H1 (cell line): ENCODE results near the gene PLEKHH2. TPM values are rescaled to one million over a fixed set of nuclear protein-coding genes. Genes with fewer than 3 reads are reported as not detected.
A peak's percentile ranks its signal among the peaks of the same experiment; 100 is the strongest.

ENCODE experiments used
- ATF3 ChIP-seq: IDR thresholded peaks from 2 replicates; pipeline ENCODE4 v1.6.1; 2011; ENCODE audit warnings: low read depth, mild to moderate bottlenecking, low read length; ENCODE audit not compliant: insufficient read depth
- CBX5 ChIP-seq: fragments of 300-800, 300-1000 bp; sonication (generic); IDR thresholded peaks from 2 replicates; pipeline ENCODE4 v1.7.1; 2016; ENCODE audit warnings: antibody characterized with exemption, low read length, low read depth
- CBX8 ChIP-seq: fragments of 300-800, 300-1000 bp; sonication (generic); IDR thresholded peaks from 2 replicates; pipeline ENCODE4 v1.7.1; 2016; ENCODE audit warnings: low read depth, low read length, borderline replicate concordance
- EGR1 ChIP-seq: IDR thresholded peaks from 2 replicates; pipeline ENCODE4 v1.6.1; 2011; ENCODE audit warnings: low read depth, low read length, borderline replicate concordance
- EZH2 ChIP-seq: fragments of 200-600 bp; sonication (generic); IDR thresholded peaks from 2 replicates; pipeline ENCODE4 v1.7.1; 2012; ENCODE audit warnings: low read depth, mild to moderate bottlenecking, moderate library complexity, low read length, inconsistent platforms; ENCODE audit not compliant: severe bottlenecking
- FOSL1 ChIP-seq: IDR thresholded peaks from 2 replicates; pipeline ENCODE4 v1.6.1; 2011; ENCODE audit warnings: mild to moderate bottlenecking, low read depth, low read length, moderate library complexity; ENCODE audit not compliant: insufficient read depth
- GTF2F1 ChIP-seq: IDR thresholded peaks from 2 replicates; pipeline ENCODE4 v1.6.1; 2012; ENCODE audit warnings: low read depth, low read length, improper control_type of control experiment, borderline replicate concordance
- HDAC2 ChIP-seq, 2 experiments: fragments of 300-600 bp in 1 of 2; sonication (generic) in 1 of 2; IDR thresholded peaks; 2 replicates each; pipeline ENCODE4 v1.6.1; 2011 to 2012; ENCODE audit warnings: low read depth in 2 of 2, low read length in 2 of 2, mild to moderate bottlenecking in 2 of 2, moderate library complexity in 2 of 2, borderline replicate concordance in 1 of 2, inconsistent platforms in 1 of 2
- HDAC6 ChIP-seq: IDR thresholded peaks from one replicate; pipeline ENCODE4 v1.7.1; 2012; ENCODE audit warnings: low read depth, mild to moderate bottlenecking, inconsistent platforms, low read length, moderate library complexity
- JUN ChIP-seq: IDR thresholded peaks from 2 replicates; pipeline ENCODE4 v1.6.1; 2011; ENCODE audit warnings: low read depth, mild to moderate bottlenecking, improper control_type of control experiment, low read length
- MAX ChIP-seq: IDR thresholded peaks from 2 replicates; pipeline ENCODE4 v1.6.1; 2012; ENCODE audit warnings: inconsistent platforms
- PHF8 ChIP-seq: fragments of 200-600 bp; sonication (generic); conservative IDR thresholded peaks from 2 replicates; pipeline ENCODE4 v1.7.1; 2012; ENCODE audit warnings: low read depth, mild to moderate bottlenecking, inconsistent platforms, low read length, moderate library complexity
- POLR2AphosphoS5 ChIP-seq: IDR thresholded peaks from 2 replicates; pipeline ENCODE4 v1.6.1; 2011; ENCODE audit warnings: low read depth, low read length
- SIRT6 ChIP-seq: IDR thresholded peaks from one replicate; pipeline ENCODE4 v1.7.1; 2012; ENCODE audit warnings: low read length, inconsistent platforms
- SIX5 ChIP-seq: IDR thresholded peaks from 2 replicates; pipeline ENCODE4 v1.6.1; 2011; ENCODE audit warnings: mild to moderate bottlenecking, low read depth, low read length
- SP4 ChIP-seq: IDR thresholded peaks from 2 replicates; pipeline ENCODE4 v1.6.1; 2012; ENCODE audit warnings: low read length, inconsistent platforms
- SRF ChIP-seq: IDR thresholded peaks from 2 replicates; pipeline ENCODE4 v1.6.1; 2011; ENCODE audit warnings: mild to moderate bottlenecking, low read depth, low read length, moderate library complexity
- TAF7 ChIP-seq: optimal IDR thresholded peaks from 2 replicates; pipeline ENCODE3; 2011; ENCODE audit warnings: low read depth, mild to moderate bottlenecking, inconsistent platforms, low read length, moderate library complexity, borderline replicate concordance
- TCF12 ChIP-seq: IDR thresholded peaks from 2 replicates; pipeline ENCODE4 v1.6.1; 2011; ENCODE audit warnings: low read depth, mild to moderate bottlenecking, low read length
- TEAD4 ChIP-seq: IDR thresholded peaks from 2 replicates; pipeline ENCODE4 v1.6.1; 2012; ENCODE audit warnings: low read depth, low read length, inconsistent platforms, mixed read lengths
- USF2 ChIP-seq: IDR thresholded peaks from 2 replicates; pipeline ENCODE4 v1.6.1; 2011; ENCODE audit warnings: low read length, improper control_type of control experiment
- YY1 ChIP-seq: IDR thresholded peaks from 2 replicates; pipeline ENCODE4 v1.6.1; 2011; ENCODE audit warnings: low read depth, mild to moderate bottlenecking, low read length
- polyA plus RNA-seq, 7 experiments: library from polyadenylated mRNA; depleted of rRNA in 3 of 7; stranded (reverse) in 5 of 7; unstranded in 2 of 7; fragments of >200 nt in 5 of 7; fragments of 200-250 nt in 2 of 7; gene quantifications; 1 replicate in 5 of 7; 2 replicates in 1 of 7; 4 replicates in 1 of 7; pipeline versions ENCODE4 v1.2.1 to v1.2.3, GENCODE V29; 2011 to 2013; ENCODE audit warnings: missing spikeins in 2 of 7, mixed read lengths in 2 of 7
- total RNA-seq: library from RNA; stranded (reverse); fragmentation: NEBNext Ultra II Directional; extraction: Animal tissue kit (Norgen Biotek cat#: 25700); gene quantifications from 2 replicates; pipeline ENCODE4 v1.2.1, GENCODE V29; 2021

Gene PLEKHH2
- total and polyA plus RNA-seq, 2 of the 8 experiments (the other 6 are each of a cell fraction or from before 2014, with no cell fraction given) = 2.2 to 5.0 TPM

DNA sequence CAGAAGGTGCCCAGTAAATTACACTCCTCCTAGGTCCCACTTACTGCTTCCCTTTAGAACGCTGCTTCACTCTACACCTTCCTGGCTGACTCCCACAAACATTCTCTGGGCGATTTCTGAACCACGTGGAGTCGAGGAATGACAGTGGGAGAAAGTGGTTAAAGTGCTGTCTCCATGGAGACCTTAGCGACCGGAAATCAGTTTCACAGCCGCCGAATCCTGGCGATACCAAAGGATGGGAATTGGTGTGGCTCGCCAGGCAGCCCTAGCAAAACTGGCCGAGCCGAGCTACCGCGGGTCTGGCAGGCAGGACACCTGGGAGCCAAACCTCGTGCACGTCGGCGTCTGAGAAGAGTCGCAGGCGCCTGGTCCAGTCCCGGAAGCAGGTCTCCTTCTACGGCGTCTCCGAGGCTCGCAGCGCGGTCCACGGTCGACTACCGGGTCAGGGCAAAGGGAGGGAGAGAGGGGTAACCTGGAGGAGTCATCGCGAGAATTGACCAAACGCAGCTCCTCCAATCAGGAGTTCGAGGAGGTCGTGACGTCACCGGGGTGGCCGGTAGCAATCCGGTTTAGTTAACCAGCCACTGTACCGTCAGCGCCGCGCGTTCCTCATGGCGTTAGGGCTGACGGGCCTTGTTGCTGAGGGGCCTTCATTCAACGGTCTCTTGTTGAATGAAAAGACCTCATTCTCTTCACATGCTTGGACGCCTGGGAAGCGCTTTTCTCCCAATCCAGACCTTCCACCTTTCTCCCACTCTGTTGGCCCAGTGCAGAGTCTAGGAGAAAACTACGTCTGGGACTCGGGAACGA is 41.3 kb upstream of the PLEKHH2 start, which contains the start of gene THADA (continued):
- TF ChIP-seq TAF7 (no peak), JUN (no peak; the same call in 1 of the 2 replicates), FOSL1 (no peak), SRF (no peak), CBX8 (no peak), CBX5 (no peak), USF2 (0 out of 2 replicates have a peak, but pooled peaks have one; percentile 11), GTF2F1 (0 out of 2 replicates have a peak, but pooled peaks have one; percentile 64), SP4 (no peak), HDAC2 (IDR thresholded peaks at IDR 0.05; ENCODE audit: borderline replicate concordance in 1 of 2, low read depth in 2 of 2, low read length in 2 of 2) (peak; percentile 58 to 97; a peak in 3 of 4 replicates), HDAC6 (no peak), EZH2 (no peak), YY1 (peak; percentile 57; the same call in 1 of the 2 replicates), EGR1 (no peak), POLR2AphosphoS5 (peak; percentile 100), PHF8 (peak; percentile 90), MAX (peak; percentile 88), SIRT6 (no peak), TEAD4 (no peak), SIX5 (no peak), ATF3 (no peak), TCF12 (no peak)
